Measurements from ENCODE around the gene MFNG.
A peak's percentile ranks its signal among the peaks of the same experiment; 100 is the strongest.

The MFNG gene

GRCh38 chr22:37456346-37456745 lies 29.8 kb downstream of the MFNG start (continued):
- TF ChIP-seq ZNF324 (tag by site-specific recombination; IDR thresholded peaks at IDR 0.05) = no peak

- Histone ChIP-seq H3K4me3 (ENCODE audit: low read depth, low read length) (no peak overlapping the region), H3K36me3 (ENCODE audit: control insufficient read depth in 2 of 2, insufficient read depth in 1 of 2, low read length in 2 of 2) (no peaks in the 10 kb centered on the region), H3K27ac (ENCODE audit: extremely low read depth, low read depth, low read length) (no peak overlapping the region), H3K9me3 (ENCODE audit: control insufficient read depth, insufficient read depth, low read depth, low read length) (no peaks in the 10 kb centered on the region), H3K4me1 (ENCODE audit: control insufficient read depth, insufficient read depth, low read length) (0 out of 2 replicates have a peak, but pooled peaks cover 4% of the 10 kb centered on the region)
- TF ChIP-seq ZIC2 (tag by site-specific recombination; IDR thresholded peaks at IDR 0.05) (peak; percentile 90), KLF1 (tag by site-specific recombination; IDR thresholded peaks at IDR 0.05) (no peak), ZNF302 (tag by site-specific recombination; IDR thresholded peaks at IDR 0.05; ENCODE audit: low read depth) (no peak), ZBTB6 (tag by site-specific recombination; IDR thresholded peaks at IDR 0.05) (no peak)
- POLR2A ChIA-PET = interaction anchor here (0.6 to 2.2 kb wide), 5 partner anchors 14 to 459 kb away, joined by 3 to 16 read pairs (median 5); no protein-coding TSS in a partner anchor
- CTCF ChIA-PET = interaction anchor here (0.6 to 6.2 kb wide), 20 partner anchors 11 to 365 kb away, joined by 3 to 273 read pairs (median 6); no protein-coding TSS in a partner anchor
Observed at GRCh38 chr22:37455896-37456295, 30.3 kb downstream of the MFNG start.

- H3K36me3 ChIP-seq (ENCODE audit: control insufficient read depth in 2 of 2, insufficient read depth in 1 of 2, low read length in 2 of 2) = no peaks in the 10 kb centered on the region
- POLR2A ChIA-PET = interaction anchor here (0.5 to 2.2 kb wide), 8 partner anchors 13 to 460 kb away, joined by 3 to 16 read pairs (median 4); no protein-coding TSS in a partner anchor
- no peak overlapping the region for H3K4me3 ChIP-seq (ENCODE audit: low read depth, low read length)
- H3K27ac ChIP-seq (ENCODE audit: extremely low read depth, low read depth, low read length) = no peak overlapping the region
- CTCF ChIA-PET = interaction anchor here (0.6 to 6.2 kb wide), 18 partner anchors 8 to 675 kb away, joined by 3 to 273 read pairs (median 4); no protein-coding TSS in a partner anchor
- 0 out of 2 replicates have a peak, but pooled peaks have one; percentile 16 for TF ChIP-seq ZFHX2 (tag by site-specific recombination; conservative IDR thresholded peaks at IDR 0.05)
- TF ChIP-seq ZNF692 (tag by site-specific recombination; IDR thresholded peaks at IDR 0.05) = peak; percentile 98
- TF ChIP-seq GLIS1 (tag by site-specific recombination; IDR thresholded peaks at IDR 0.05) = 0 out of 2 replicates have a peak, but pooled peaks have one; percentile 11
- TF ChIP-seq KLF10 (tag by site-specific recombination; IDR thresholded peaks at IDR 0.05) = no peak
- no peak for TF ChIP-seq ZNF132 (tag by site-specific recombination; IDR thresholded peaks at IDR 0.05; ENCODE audit: borderline replicate concordance)
- peak; percentile 79 for TF ChIP-seq PRDM10 (tag by site-specific recombination; IDR thresholded peaks at IDR 0.05)
- TF ChIP-seq ZFP69B (tag by site-specific recombination; IDR thresholded peaks at IDR 0.05) = peak; percentile 97
- TF ChIP-seq SETDB1 (IDR thresholded peaks at IDR 0.05; ENCODE audit: insufficient read length, low read length) = peak; percentile 26
- TF ChIP-seq ZBTB20 (tag by site-specific recombination; IDR thresholded peaks at IDR 0.05) = 0 out of 2 replicates have a peak, but pooled peaks have one; percentile 12
- H3K4me1 ChIP-seq (ENCODE audit: control insufficient read depth, insufficient read depth, low read length) = 0 out of 2 replicates have a peak, but pooled peaks cover 4% of the 10 kb centered on the region
- no peaks in the 10 kb centered on the region for H3K9me3 ChIP-seq (ENCODE audit: control insufficient read depth, insufficient read depth, low read depth, low read length)
Observed at GRCh38 chr22:37454857-37455686, 31.1 kb downstream of the MFNG start.
